ENCODE data around the gene CTDSP1.

The CTDSP1 gene

GRCh38 chr2:218389333-218390150 is 10.1 kb upstream of the CTDSP1 start:
- H3K4me3 ChIP-seq (replicated peaks in 1 of 2; ENCODE audit: low read depth in 2 of 2, low read length in 2 of 2): no peak overlapping the region
- no peak for DNase-seq (ENCODE audit: low read depth in 2 of 2)
- no peak for TF ChIP-seq CTCF (IDR thresholded peaks at IDR 0.05; ENCODE audit: low read depth, low read length)

GRCh38 chr2:218391202-218391601 is 8.5 kb upstream of the CTDSP1 start:
- no peak for DNase-seq (ENCODE audit: low read depth in 2 of 2)
- H3K4me3 ChIP-seq (replicated peaks in 1 of 2; ENCODE audit: low read depth in 2 of 2, low read length in 2 of 2): no peak overlapping the region
- no peak for TF ChIP-seq CTCF (IDR thresholded peaks at IDR 0.05; ENCODE audit: low read depth, low read length)

GRCh38 chr2:218392459-218392858 is 7.2 kb upstream of the CTDSP1 start:
- H3K4me3 ChIP-seq (replicated peaks in 1 of 2; ENCODE audit: low read depth in 2 of 2, low read length in 2 of 2): no peak overlapping the region
- TF ChIP-seq CTCF (IDR thresholded peaks at IDR 0.05; ENCODE audit: low read depth, low read length): no peak
- DNase-seq (ENCODE audit: low read depth in 2 of 2): no peak

GRCh38 chr2:218392891-218393462 is 6.7 kb upstream of the CTDSP1 start:
- TF ChIP-seq CTCF (IDR thresholded peaks at IDR 0.05; ENCODE audit: low read depth, low read length): no peak
- no peak for DNase-seq (ENCODE audit: low read depth in 2 of 2)
- H3K4me3 ChIP-seq (replicated peaks in 1 of 2; ENCODE audit: low read depth in 2 of 2, low read length in 2 of 2): no peak overlapping the region

- no peak for DNase-seq (ENCODE audit: low read depth in 2 of 2)
- TF ChIP-seq CTCF (IDR thresholded peaks at IDR 0.05; ENCODE audit: low read depth, low read length): no peak
- no peak overlapping the region for H3K4me3 ChIP-seq (replicated peaks in 1 of 2; ENCODE audit: low read depth in 2 of 2, low read length in 2 of 2)
These were observed 5.8 kb upstream of the CTDSP1 start for GRCh38 chr2:218393750-218394290.

GRCh38 chr2:218394298-218395089 is 5.2 kb upstream of the CTDSP1 start:
- no peak overlapping the region for H3K4me3 ChIP-seq (replicated peaks in 1 of 2; ENCODE audit: low read depth in 2 of 2, low read length in 2 of 2)
- no peak for TF ChIP-seq CTCF (IDR thresholded peaks at IDR 0.05; ENCODE audit: low read depth, low read length)
- no peak for DNase-seq (ENCODE audit: low read depth in 2 of 2)
